PFSK-1 (cell line): ENCODE measurements around the gene CNTN5.

Source experiments
- FOXP2 ChIP-seq: optimal IDR thresholded peaks from 2 replicates; pipeline ENCODE3; 2011; ENCODE audit warnings: borderline replicate concordance, control low read depth, inconsistent platforms; ENCODE audit not compliant: insufficient read depth; ENCODE audit errors: extremely low read length, extremely low read depth
- POLR2AphosphoS5 ChIP-seq: IDR thresholded peaks from 2 replicates; pipeline ENCODE4 v1.6.1; 2012; ENCODE audit warnings: low read depth, mild to moderate bottlenecking, control low read depth, low read length, moderate library complexity
- SIN3A ChIP-seq: IDR thresholded peaks from 2 replicates; pipeline ENCODE4 v1.6.1; 2012; ENCODE audit warnings: mild to moderate bottlenecking, low read length, moderate library complexity, borderline replicate concordance; ENCODE audit not compliant: insufficient read depth
- TAF1 ChIP-seq: IDR thresholded peaks from 2 replicates; pipeline ENCODE4 v1.6.1; 2012; ENCODE audit warnings: low read length, control low read depth, borderline replicate concordance; ENCODE audit not compliant: insufficient read depth
- TF ChIP-seq, protein P1 (sequence below), 2 experiments: IDR thresholded peaks; 2 replicates each; pipeline versions ENCODE4 v1.6.1 to v1.8.0; 2011 to 2012; ENCODE audit warnings: low read depth in 2 of 2, low read length in 2 of 2, control low read depth in 1 of 2, inconsistent platforms in 1 of 2, mild to moderate bottlenecking in 1 of 2, moderate library complexity in 1 of 2; ENCODE audit not compliant: insufficient read depth in 1 of 2

The CNTN5 gene

DNA sequence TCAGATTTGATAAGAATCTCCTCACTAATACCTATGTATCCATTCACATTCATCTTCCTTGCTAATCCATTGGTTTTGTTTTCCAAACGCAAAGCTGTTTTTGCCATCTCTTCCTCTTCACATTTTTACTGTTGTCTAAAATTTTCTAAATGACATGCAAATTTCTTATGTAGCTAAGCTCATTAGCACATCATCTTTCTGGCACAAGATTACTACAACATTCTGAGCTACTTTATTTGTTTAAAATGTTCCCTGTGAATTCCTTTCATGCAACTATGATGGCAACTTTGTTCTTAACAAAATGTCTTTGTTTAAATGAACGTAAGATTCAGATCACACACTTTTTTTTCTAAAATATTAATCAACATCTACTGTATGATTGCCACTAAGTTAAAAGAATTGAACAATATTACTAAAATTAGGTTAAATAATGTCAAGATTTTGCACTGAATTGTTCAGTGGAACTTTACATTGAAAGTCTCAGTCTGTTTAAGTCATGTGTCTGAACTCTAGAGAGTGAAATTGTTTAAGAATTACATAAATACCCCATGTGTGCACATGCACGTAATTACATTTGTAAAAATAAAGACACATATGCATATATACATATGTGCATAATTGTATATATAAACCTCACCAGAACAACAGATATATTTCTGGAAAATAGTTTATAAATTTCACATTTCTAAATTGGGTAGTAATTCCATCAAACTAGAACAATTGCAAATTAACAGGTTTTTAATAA lies 688.4 kb downstream of the CNTN5 start:
- TF ChIP-seq TAF1 (no peak), SIN3A (no peak), POLR2AphosphoS5 (no peak), FOXP2 (no peak)
- TF ChIP-seq, protein P1, sequence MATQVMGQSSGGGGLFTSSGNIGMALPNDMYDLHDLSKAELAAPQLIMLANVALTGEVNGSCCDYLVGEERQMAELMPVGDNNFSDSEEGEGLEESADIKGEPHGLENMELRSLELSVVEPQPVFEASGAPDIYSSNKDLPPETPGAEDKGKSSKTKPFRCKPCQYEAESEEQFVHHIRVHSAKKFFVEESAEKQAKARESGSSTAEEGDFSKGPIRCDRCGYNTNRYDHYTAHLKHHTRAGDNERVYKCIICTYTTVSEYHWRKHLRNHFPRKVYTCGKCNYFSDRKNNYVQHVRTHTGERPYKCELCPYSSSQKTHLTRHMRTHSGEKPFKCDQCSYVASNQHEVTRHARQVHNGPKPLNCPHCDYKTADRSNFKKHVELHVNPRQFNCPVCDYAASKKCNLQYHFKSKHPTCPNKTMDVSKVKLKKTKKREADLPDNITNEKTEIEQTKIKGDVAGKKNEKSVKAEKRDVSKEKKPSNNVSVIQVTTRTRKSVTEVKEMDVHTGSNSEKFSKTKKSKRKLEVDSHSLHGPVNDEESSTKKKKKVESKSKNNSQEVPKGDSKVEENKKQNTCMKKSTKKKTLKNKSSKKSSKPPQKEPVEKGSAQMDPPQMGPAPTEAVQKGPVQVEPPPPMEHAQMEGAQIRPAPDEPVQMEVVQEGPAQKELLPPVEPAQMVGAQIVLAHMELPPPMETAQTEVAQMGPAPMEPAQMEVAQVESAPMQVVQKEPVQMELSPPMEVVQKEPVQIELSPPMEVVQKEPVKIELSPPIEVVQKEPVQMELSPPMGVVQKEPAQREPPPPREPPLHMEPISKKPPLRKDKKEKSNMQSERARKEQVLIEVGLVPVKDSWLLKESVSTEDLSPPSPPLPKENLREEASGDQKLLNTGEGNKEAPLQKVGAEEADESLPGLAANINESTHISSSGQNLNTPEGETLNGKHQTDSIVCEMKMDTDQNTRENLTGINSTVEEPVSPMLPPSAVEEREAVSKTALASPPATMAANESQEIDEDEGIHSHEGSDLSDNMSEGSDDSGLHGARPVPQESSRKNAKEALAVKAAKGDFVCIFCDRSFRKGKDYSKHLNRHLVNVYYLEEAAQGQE (IDR thresholded peaks at IDR 0.05; ENCODE audit: insufficient read depth in 1 of 2, low read depth in 2 of 2, low read length in 2 of 2): no peak

DNA sequence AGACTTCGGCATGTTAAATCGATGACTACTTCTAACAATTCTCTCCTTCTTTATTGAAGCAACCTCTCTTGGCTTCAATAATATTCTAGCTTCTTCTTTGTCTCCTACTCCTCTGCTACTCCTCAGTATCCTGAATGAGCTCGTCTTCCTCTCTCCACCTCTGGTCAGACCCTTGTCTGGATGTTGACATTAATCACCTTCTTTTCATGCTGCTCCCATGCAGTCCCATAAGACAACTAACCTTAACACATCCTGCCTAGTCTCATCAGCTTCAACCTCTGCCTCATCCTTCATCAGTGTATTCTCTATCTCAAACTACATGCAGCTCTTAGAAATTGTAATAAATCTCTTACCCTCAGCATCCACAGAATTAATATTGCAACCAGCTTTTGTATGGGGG lies 695.6 kb downstream of the CNTN5 start:
- TF ChIP-seq, protein P1 (IDR thresholded peaks at IDR 0.05; ENCODE audit: insufficient read depth in 1 of 2, low read depth in 2 of 2, low read length in 2 of 2): no peak

DNA sequence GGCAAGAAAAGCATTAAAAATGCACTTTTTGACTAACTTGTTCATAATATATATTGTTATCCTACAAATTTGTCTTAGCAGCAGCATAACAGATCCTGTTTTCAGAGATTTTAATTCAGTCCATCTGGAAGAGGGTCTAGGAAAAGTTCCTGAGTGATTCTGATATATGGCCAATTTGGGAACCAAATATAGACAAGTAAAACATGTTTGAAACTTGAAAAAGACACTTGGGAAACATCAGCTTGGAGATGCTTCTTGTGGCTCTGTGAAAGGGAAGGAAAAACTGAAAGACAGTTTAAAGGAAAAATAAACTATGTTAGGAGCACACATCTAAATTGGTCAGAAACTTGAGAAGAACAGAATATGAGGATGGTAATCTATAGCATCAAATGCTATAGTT lies 697.5 kb downstream of the CNTN5 start:
- TF ChIP-seq SIN3A (no peak), FOXP2 (no peak), POLR2AphosphoS5 (no peak), TAF1 (no peak)
- TF ChIP-seq, protein P1 (IDR thresholded peaks at IDR 0.05; ENCODE audit: insufficient read depth in 1 of 2, low read depth in 2 of 2, low read length in 2 of 2): no peak

DNA sequence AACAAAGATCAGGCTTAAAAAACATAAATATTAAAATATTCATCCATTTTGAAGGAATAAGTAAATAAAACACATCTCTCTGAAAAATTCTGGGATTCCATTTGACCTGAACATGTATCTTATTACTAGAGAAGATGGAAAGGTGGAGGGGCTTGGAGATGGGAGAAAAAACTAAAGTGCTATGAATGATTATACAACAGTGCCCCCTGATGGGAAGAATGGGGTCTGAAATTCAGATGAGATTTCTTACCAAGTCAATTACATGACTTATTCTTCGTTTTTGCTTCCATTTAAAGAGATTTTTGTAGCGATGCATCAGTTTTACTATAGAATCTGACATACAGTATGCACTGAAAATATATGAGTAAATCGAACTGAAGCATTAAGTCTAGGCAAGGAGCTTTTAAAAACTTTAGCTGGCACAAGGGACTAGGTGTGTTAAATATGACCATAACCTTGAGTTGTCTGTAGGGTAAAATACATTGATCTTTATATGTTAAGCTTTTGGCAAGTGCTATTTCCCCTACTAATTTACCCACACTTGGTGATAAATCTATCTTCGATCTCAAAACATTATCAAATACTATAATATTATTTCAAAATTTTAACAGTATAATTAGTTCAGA lies 718.8 kb downstream of the CNTN5 start:
- TF ChIP-seq, protein P1 (IDR thresholded peaks at IDR 0.05; ENCODE audit: insufficient read depth in 1 of 2, low read depth in 2 of 2, low read length in 2 of 2): no peak
- no peak for TF ChIP-seq FOXP2
- no peak for TF ChIP-seq SIN3A
- no peak for TF ChIP-seq TAF1
- no peak for TF ChIP-seq POLR2AphosphoS5
